HG03095 (cell line): Measurements from ENCODE around the gene CA4.

Experiments used
- ATAC-seq: cut with Tn5 transposase; IDR thresholded peaks from one replicate; pipeline ENCODE4 v1.9.1; 2021; ENCODE audit warnings: moderate library complexity; ENCODE audit not compliant: unreplicated experiment

Gene CA4

GRCh38 chr17:60154616-60155426, 5.0 kb downstream of the CA4 start:
- ATAC-seq: no peak

DNA sequence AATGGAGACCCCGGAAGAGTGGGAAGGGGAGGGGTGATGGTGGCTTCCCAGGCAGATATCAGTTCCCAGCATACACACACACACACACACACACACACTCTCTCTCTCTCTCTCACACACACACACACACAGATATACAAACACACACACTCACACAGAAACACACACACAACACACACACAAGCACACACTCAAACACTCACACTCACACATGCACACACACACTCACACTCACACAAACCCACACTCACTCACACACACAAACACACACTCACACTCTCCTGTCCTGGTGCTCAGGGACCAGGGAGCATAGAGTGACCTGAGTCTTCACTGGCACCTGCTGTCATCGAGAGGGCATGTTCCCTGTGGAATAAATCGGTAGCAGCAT, 5.6 kb downstream of the CA4 start:
- no peak for ATAC-seq

DNA sequence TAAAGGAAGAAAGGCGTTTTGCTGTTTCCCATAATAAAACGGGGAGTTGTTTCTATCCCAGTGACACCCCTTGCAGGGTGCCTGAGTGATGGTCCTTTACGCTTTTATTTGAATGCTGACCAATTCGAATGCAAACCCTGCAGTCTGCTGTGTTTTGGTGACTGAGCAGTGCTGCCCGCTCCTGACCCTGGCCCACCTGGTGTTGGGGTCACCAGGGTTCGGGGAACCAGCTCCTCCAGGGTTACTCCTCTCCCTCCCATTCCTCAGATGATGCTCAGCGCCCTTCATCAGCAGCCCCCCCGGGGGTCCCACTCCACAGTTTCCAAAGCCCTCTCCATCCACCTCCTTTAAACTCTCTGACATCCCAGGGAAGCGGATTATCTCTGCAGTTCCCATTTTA, 6.0 kb downstream of the CA4 start:
- ATAC-seq: no peak

GRCh38 chr17:60156746-60157145, 7.0 kb downstream of the CA4 start:
- no peak for ATAC-seq

GRCh38 chr17:60157487-60158040, 7.8 kb downstream of the CA4 start:
- no peak for ATAC-seq

DNA sequence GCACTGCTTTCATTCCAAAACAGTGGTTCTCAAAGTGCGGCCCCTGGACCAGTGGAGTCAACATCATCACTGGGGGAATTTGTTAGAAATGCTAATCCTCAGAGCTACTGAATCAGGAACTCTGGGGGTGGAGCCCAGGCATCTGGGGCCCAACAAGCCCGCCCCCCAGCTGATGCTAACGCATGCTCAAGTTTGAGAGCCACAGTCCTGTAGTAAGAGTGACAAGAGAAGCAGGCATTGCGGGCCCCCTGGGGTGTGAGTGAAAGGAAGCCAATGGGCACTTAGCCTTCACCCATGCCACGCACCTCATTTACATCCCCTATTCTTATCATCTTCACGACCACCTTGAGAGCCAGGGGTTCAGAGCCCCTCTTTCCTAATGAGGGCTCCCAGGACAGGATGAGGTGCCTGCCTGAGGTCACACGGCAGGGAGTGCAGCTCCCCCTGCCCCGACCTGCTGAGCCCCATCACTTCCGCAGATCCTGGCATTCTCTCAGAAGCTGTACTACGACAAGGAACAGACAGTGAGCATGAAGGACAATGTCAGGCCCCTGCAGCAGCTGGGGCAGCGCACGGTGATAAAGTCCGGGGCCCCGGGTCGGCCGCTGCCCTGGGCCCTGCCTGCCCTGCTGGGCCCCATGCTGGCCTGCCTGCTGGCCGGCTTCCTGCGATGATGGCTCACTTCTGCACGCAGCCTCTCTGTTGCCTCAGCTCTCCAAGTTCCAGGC, 9.1 kb downstream of the CA4 start:
- no peak for ATAC-seq

- ATAC-seq: no peak
Observed at GRCh38 chr17:60159479-60159866, 9.7 kb downstream of the CA4 start.

DNA sequence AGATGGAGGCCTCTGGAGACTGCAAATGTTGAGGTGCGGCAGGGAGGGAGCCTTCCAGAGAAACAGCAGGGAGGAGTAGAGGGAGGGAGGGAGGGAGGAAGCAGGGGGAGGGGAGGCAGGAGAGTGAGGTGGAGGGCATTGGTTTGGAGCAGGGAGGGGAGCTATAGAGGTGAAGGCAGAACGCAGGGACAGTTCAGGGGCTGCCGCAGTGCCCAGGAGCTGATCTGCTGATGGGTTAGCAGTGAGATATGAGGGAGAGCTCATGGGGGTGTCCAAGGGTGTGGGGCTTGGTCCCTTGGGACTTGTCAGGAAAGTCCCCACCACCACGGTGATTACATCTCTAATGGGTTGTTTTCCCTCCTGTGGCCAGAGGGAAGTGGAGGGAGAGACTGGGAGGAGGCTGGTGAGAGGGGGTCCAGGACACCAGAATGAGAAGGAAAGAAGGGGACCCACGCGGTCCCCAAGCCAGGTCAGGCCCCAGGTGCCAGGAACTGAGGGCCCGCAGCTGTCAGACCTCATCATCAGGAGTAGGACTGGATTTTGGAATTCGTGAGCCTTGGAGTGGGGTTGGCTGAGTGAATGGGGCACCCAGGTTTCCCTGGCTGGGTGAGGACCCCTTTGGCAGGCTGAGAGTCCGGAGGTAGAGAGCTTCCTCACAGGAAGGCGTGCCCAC, 11.2 kb downstream of the CA4 start:
- no peak for ATAC-seq

- no peak for ATAC-seq
Observed at GRCh38 chr17:60161598-60162330, 12.0 kb downstream of the CA4 start.

DNA sequence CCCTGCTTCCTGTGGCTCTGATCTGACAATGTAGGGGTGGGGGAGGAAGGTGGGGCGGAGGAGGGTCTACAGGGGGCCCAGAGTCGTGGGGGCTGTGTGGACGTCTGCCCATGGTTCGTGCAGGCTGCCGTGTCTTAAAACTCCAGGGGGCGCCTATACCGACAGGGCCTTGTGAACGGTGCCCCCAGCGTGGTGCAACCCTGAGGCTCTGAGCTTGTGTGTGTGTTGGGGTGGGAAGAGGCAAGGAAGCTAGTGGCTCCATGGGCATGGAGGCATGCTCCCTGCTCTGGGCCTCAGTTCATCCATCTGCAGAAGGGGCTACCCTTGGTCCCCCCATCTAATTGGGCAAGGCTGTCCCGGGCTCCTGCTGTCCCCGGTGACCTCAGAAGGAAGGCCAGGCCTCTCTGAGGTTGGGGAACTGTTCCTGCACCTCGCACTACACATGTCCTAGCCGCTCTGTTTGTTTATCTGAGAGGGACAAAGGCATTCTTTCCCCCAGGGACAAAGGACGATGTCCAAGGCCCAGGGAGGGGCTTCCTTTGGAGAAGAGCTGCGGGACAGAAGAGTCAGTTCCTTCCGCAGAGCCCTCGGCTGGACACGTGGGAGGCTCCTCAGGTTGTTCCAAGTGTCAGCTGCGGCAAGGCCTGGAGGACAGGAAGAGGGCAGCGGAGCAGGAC, 13.5 kb downstream of the CA4 start:
- no peak for ATAC-seq

- ATAC-seq: no peak
Observed at GRCh38 chr17:60164164-60164563, 14.4 kb downstream of the CA4 start.

DNA sequence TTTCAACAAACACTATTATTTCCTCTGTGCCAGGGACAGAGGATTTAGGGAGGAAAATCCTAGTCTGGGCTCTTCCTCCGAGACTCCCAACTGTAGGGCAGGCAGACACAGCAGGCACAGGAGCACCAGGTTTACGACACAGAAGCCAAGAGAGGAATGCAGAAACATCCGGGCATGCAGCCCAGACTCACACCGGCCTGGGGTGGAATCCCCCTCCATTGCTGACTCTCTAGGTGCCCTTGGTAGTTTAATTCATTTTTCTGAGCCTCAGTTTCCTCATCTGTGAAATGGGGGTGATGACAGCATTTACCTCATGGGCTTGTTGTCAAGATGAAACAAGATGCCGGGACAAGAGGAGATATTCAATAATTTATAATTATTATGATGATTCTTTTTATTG, 14.9 kb downstream of the CA4 start:
- ATAC-seq: no peak

DNA sequence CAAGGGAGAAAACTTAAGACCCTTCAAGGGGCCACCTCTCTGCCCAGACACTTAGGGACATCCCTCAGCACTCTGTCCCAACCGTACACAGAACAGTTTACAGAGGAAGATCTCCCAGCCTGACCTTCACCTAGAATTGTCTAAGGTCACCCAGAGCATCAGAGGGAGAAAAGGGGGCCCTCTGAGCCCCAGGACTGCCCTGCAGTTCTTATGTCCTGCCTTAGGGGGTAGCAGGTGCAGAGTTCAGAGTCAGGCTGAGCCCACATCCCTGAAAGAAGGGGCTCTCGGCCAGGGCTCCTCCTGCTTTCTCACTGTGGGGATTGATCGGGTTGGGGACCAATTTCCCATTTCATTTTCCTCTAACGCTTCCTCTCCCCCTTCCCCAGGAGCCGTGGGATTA, 15.4 kb downstream of the CA4 start:
- ATAC-seq: no peak

- no peak for ATAC-seq
Observed at GRCh38 chr17:60165971-60166370, 16.2 kb downstream of the CA4 start.

DNA sequence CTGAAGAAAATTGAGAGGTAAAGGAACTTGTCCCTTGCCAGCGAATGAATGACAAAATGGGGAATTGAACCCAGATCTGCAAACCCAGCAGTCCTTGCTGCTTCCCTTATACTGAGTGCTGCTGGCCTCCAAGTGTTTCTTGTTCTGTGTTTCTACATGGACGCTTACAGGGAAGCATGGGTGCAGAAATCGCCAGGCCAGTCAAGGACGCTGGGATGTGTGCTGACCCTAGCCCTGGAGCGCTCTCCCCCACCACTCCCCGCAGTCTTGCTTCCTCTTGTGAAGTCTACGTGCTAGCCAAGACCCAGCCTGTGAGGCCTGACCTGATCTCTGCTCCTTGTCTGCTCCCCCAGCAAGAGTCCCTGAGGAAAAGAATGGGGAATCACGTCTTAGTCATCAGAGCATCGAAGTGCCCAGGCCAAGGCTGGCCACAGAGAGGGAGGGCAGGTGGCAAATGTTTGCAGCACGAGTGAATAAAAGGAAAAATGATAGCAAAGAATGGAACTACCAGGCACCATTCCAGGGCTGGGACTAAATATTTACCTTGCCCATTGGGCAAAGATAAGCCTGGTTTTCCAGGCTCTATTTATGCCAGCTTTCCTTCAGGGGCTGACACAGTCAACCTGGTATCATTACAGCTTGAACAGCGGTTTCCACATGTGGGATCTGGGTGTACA, 17.4 kb downstream of the CA4 start:
- no peak for ATAC-seq

DNA sequence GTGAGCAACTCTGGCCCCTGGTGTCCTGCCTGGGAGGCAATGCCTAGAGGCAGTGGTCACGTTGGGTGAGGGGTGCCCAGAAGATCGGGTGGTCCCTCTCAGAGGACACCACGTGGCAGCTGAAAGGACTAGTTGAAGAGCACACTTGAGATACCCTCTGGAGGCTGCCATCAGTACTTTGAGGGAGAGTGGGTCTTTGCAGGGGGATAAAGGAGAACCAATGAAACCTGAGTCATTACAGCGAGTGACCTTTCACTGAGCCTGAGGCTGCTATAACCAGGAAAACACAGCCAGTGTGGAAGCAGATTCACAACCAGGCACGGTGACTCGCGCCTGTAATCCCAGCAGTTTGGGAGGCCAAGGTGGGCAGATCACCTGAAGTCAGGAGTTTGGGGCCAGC, 18.9 kb downstream of the CA4 start:
- no peak for ATAC-seq

DNA sequence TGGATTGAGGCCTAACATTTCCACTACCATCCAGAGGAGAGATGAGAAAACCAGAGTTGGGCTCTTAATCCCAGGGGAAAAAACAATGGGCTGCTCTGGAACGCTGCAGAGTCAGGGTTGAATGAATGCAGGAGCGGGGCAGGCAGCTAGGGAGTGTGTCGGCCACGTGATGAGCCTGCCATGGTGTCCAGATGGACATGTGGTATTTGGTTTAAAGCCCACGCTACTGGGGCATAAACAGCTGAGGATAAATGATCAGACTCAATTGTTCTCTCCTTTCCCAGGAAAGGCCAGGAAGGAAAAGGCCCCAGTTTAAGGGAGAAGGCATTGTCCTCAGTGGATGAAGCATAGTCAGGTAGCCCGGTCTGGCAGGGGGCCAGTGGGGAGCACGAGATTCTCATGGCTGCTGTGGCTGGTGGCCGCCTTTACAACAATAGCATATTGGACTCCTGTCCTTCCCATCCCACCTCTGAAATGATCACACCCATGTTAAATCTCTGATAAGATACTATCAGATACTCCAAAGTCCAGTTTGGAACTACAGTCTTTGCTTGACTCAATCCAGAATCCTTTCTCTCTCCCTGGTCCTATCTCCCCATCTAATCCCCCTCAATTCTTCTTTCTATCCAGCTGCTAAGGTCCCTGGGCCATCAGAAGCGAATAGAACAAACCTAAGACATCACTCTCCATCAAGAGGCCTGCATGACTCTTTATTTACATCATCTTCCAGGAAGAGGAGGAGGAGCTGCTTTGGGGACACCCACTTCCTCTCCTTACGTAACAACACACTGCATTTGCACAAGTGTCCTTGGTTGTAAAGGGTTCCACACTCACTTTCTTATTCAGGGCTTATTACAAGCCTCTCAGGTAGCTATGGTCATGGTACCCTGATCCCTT, 20.4 kb downstream of the CA4 start:
- ATAC-seq: no peak

GRCh38 chr17:60170835-60171752, 21.3 kb downstream of the CA4 start:
- no peak for ATAC-seq
